GM12878 (cell line): ENCODE measurements around the gene PRRT4. TPM values are rescaled to one million over a fixed set of nuclear protein-coding genes. Genes with fewer than 3 reads are reported as not detected.

Experiments used
- ATF7 ChIP-seq: fragments of 450-650 bp; IDR thresholded peaks from 2 replicates; pipeline ENCODE4 v1.6.1; 2016; ENCODE audit warnings: low read depth, mild to moderate bottlenecking
- CHD1 ChIP-seq: IDR thresholded peaks from 2 replicates; pipeline ENCODE4 v1.6.1; 2012; ENCODE audit warnings: low read depth, low read length, improper control_type of control experiment
- DPF2 ChIP-seq: fragments of 450-650 bp; IDR thresholded peaks from 2 replicates; pipeline ENCODE4 v1.6.1; 2017; ENCODE audit warnings: mild to moderate bottlenecking
- IKZF1 ChIP-seq: fragments of 450-650 bp; conservative IDR thresholded peaks from 2 replicates; pipeline ENCODE4 v1.6.1; 2017; ENCODE audit warnings: antibody characterized with exemption, mild to moderate bottlenecking
- LARP7 ChIP-seq: fragments of 450-650 bp; IDR thresholded peaks from 2 replicates; pipeline ENCODE4 v1.6.1; 2017; ENCODE audit warnings: mild to moderate bottlenecking
- NFXL1 ChIP-seq: fragments of 450-650 bp; IDR thresholded peaks from 2 replicates; pipeline ENCODE4 v1.6.1; 2017; ENCODE audit warnings: antibody characterized with exemption, mild to moderate bottlenecking, borderline replicate concordance
- RBBP5 ChIP-seq: fragments of 200-600 bp; sonication (generic); conservative IDR thresholded peaks from 2 replicates; pipeline ENCODE4 v1.6.1; 2016
- SPI1 ChIP-seq: IDR thresholded peaks from 2 replicates; pipeline ENCODE4 v1.6.1; 2011; ENCODE audit warnings: low read depth, mild to moderate bottlenecking, low read length, moderate library complexity, borderline replicate concordance; ENCODE audit not compliant: insufficient read depth
- ZBTB11 ChIP-seq: fragments of 450-650 bp; formaldehyde crosslinking; IDR thresholded peaks from 2 replicates; pipeline ENCODE4 v1.5.0; 2022; ENCODE audit warnings: mild to moderate bottlenecking, missing genetic modification characterization
- ZBTB40 ChIP-seq: fragments of 450-650 bp; IDR thresholded peaks from 2 replicates; pipeline ENCODE4 v1.6.1; 2016; ENCODE audit warnings: mild to moderate bottlenecking, moderate library complexity, borderline replicate concordance
- ZNF687 ChIP-seq: fragments of 450-650 bp; IDR thresholded peaks from 2 replicates; pipeline ENCODE4 v1.6.1; 2017; ENCODE audit warnings: mild to moderate bottlenecking, moderate library complexity
- polyA plus RNA-seq, 11 experiments: library from polyadenylated mRNA; depleted of rRNA in 4 of 11; unstranded in 6 of 11; stranded (reverse) in 5 of 11; fragments of >200 nt; fragmentation: Nextera tagmentation in 4 of 11; fragmentation: Illumina TruSeq in 1 of 11; extraction: Ambion mirVana in 4 of 11; extraction: Trizol in 1 of 11; gene quantifications; 1 replicate in 1 of 11; 2 replicates in 10 of 11; pipeline versions ENCODE4 v1.2.1 to v1.2.3, GENCODE V29; 2011 to 2016; ENCODE audit warnings: inconsistent platforms in 2 of 11, missing spikeins in 2 of 11, low read depth in 1 of 11
- total RNA-seq, 4 experiments: library from RNA; depleted of rRNA in 3 of 4; stranded (reverse); fragments of >200 nt in 3 of 4; fragmentation: Illumina TruSeq in 1 of 4; extraction: Trizol in 1 of 4; gene quantifications; 2 replicates each; pipeline versions ENCODE4 v1.2.1 to v1.2.3, GENCODE V29; 2013 to 2021

PRRT4 gene
- total and polyA plus RNA-seq, 10 of the 15 experiments (the other 5 are each of a cell fraction or from before 2014, with no cell fraction given) = not detected

GRCh38 chr7:128405471-128406313 lies 44.2 kb upstream of the PRRT4 start (continued):
- TF ChIP-seq ZBTB11 (CRISPR knock-in tag) (no peak), RBBP5 (no peak), LARP7 (peak; percentile 84), ATF7 (no peak), SPI1 (no peak), DPF2 (peak; percentile 77; the same call in 1 of the 2 replicates), ZNF687 (no peak), CHD1 (no peak), NFXL1 (no peak), IKZF1 (peak; percentile 75), ZBTB40 (no peak)
- TF ChIP-seq, all 136 proteins: peak for 14
